Measurements from ENCODE around the gene OAT. TPM values are rescaled to one million over a fixed set of nuclear protein-coding genes. Genes with fewer than 3 reads are reported as not detected.

The OAT gene
- polyA plus RNA-seq, 1 of the 3 experiments (the other 2 are of a cell fraction) = 65.7 TPM

- no peaks in the 10 kb centered on the region for H3F3A ChIP-seq (replicated peaks; ENCODE audit: insufficient read depth)
Observed at GRCh38 chr10:124349996-124350280, 68.8 kb downstream of the OAT start.

More at GRCh38 chr10:124349996-124350280, 68.8 kb downstream of the OAT start:
- H3K36me3 ChIP-seq (replicated peaks in 1 of 2; ENCODE audit: control insufficient read depth in 1 of 2, insufficient read depth in 2 of 2, low read length in 1 of 2) = no peaks in the 10 kb centered on the region
- H3K79me2 ChIP-seq (ENCODE audit: insufficient read depth) = no peaks in the 10 kb centered on the region
- DNase-seq = no peak
- ChIA-PET POLR2A (no interaction called here), CTCF (interaction anchor here (1.0 to 2.7 kb wide), 5 partner anchors 16 to 355 kb away, joined by 3 to 10 read pairs (median 4); no protein-coding TSS in a partner anchor)
- no peak for TF ChIP-seq REST (IDR thresholded peaks at IDR 0.05; ENCODE audit: low read depth, low read length)
- no peak for TF ChIP-seq YY1 (IDR thresholded peaks at IDR 0.05; ENCODE audit: low read depth)
- no peak for TF ChIP-seq CTCF (IDR thresholded peaks at IDR 0.05)
- TF ChIP-seq GABPA (IDR thresholded peaks at IDR 0.05; ENCODE audit: low read depth) = no peak
- TF ChIP-seq RAD21 (IDR thresholded peaks at IDR 0.05; ENCODE audit: low read length) = no peak
- no peak for TF ChIP-seq POLR2AphosphoS5 (IDR thresholded peaks at IDR 0.05; ENCODE audit: low read depth, low read length)
- TF ChIP-seq FOXJ3 (CRISPR knock-in tag; IDR thresholded peaks at IDR 0.05) = no peak
- no peak for TF ChIP-seq IRF3 (IDR thresholded peaks at IDR 0.05; ENCODE audit: low read depth, low read length)
- TF ChIP-seq ZBTB33 (IDR thresholded peaks at IDR 0.05; ENCODE audit: borderline replicate concordance, low read depth) = no peak
- TF ChIP-seq USF2 (IDR thresholded peaks at IDR 0.05; ENCODE audit: borderline replicate concordance, low read depth, low read length) = no peak
- TF ChIP-seq GATA2 (CRISPR knock-in tag; IDR thresholded peaks at IDR 0.05) = no peak
- no peak for TF ChIP-seq MXI1 (IDR thresholded peaks at IDR 0.05; ENCODE audit: low read depth, low read length)
- TF ChIP-seq RCOR1 (IDR thresholded peaks at IDR 0.05; ENCODE audit: low read length) = no peak
- no peak for TF ChIP-seq EZH2phosphoT487 (IDR thresholded peaks at IDR 0.05; ENCODE audit: borderline replicate concordance, low read depth)
- H2AFZ ChIP-seq (ENCODE audit: low read depth) = no peak overlapping the region
- no peaks in the 10 kb centered on the region for H3K27me3 ChIP-seq (ENCODE audit: insufficient read depth)
- no peaks in the 10 kb centered on the region for H4K20me1 ChIP-seq (ENCODE audit: insufficient read depth)
- H3K9ac ChIP-seq = no peak overlapping the region
- H3K4me2 ChIP-seq = no peak overlapping the region
- H3K27ac ChIP-seq (ENCODE audit: low read depth in 2 of 2, low read length in 1 of 2) = no peak overlapping the region
- 58% methylated on average over 5 of the region's 5 CpGs for WGBS (ENCODE audit: low lambda C conversion rate)
- no peaks in the 10 kb centered on the region for H3K9me2 ChIP-seq
- H3K4me3 ChIP-seq (ENCODE audit: low read depth in 2 of 2, low read length in 1 of 2) = no peak overlapping the region
- H3K9me3 ChIP-seq = no peaks in the 10 kb centered on the region
- peaks cover 0 to 23% of the 10 kb centered on the region in 2 experiments; a peak in 1 of 4 replicates for H3K4me1 ChIP-seq (ENCODE audit: control insufficient read depth in 1 of 2, insufficient read depth in 2 of 2, low read depth in 1 of 2, low read length in 1 of 2)

All from SK-N-SH (cell line).